Testis (tissue), 3 donors: ENCODE data around the gene MAP3K3. TPM values are rescaled to one million over a fixed set of nuclear protein-coding genes. Genes with fewer than 3 reads are reported as not detected.

Experiments
- DNase-seq: peaks from one replicate; pipeline ENCODE4 v3.0.0-alpha.2; 2019
- H3K27ac ChIP-seq, 2 donors: fragments of 200-600 bp; sonication (generic); one replicate each; pipeline ENCODE4 v1.5.1; 2019
- H3K27me3 ChIP-seq: fragments of 200-600 bp; sonication (generic); one replicate; pipeline ENCODE4 v1.5.1; 2019
- H3K36me3 ChIP-seq: fragments of 200-600 bp; sonication (generic); one replicate; pipeline ENCODE4 v1.5.1; 2017; ENCODE audit warnings: low read depth; ENCODE audit errors: missing control alignments
- H3K4me1 ChIP-seq: fragments of 200-600 bp; sonication (generic); one replicate; pipeline ENCODE4 v1.5.1; 2019
- H3K4me3 ChIP-seq, 2 donors: fragments of 200-600 bp; sonication (generic); one replicate each; pipeline ENCODE4 v1.5.1; 2017 to 2019
- H3K9me3 ChIP-seq: fragments of 200-600 bp; sonication (generic); one replicate; pipeline ENCODE4 v1.5.1; 2017
- CTCF ChIP-seq, 3 experiments: fragments of 450-650 bp in 2 of 3; fragments of 200-600 bp in 1 of 3; sonication (generic) in 1 of 3; IDR thresholded peaks; one replicate each; pipeline ENCODE4 v1.5.1; 2016 to 2019; ENCODE audit warnings: antibody characterized with exemption in 3 of 3, mild to moderate bottlenecking in 2 of 3, moderate library complexity in 1 of 3
- POLR2A ChIP-seq: fragments of 450-650 bp; IDR thresholded peaks from one replicate; pipeline ENCODE4 v1.6.1; 2017; ENCODE audit warnings: antibody characterized with exemption, mild to moderate bottlenecking, moderate library complexity
- WGBS, 2 donors: methylation state at CpG; one replicate each; pipeline ENCODE4 v1.1.5; 2018; 5-methylcytosine and 5-hydroxymethylcytosine counted together
- intact Hi-C: fragments of 100-400 bp; cut with DNase I; formaldehyde crosslinking; loops from one replicate; pipeline ENCODE4 v1.15.1; 2023; ENCODE audit warnings: low total_unique reads
- polyA plus RNA-seq: library from polyadenylated mRNA; stranded (reverse); fragments of 350-450 nt; fragmentation: Illumina TruSeq; extraction: RNeasy Lipid Tissue Mini Kit (QIAGEN cat#74804); gene quantifications from one replicate; pipeline ENCODE4 v1.2.3, GENCODE V29; 2014; ENCODE audit warnings: low read depth, low replicate concordance; ENCODE audit not compliant: insufficient read depth
- total RNA-seq, 2 donors: library from RNA; depleted of rRNA; stranded (reverse); fragments of >200 nt; gene quantifications; one replicate each; pipeline ENCODE4 v1.2.3, GENCODE V29; 2016

The MAP3K3 gene
- total and polyA plus RNA-seq, 3 donors from 2014 or later, result 46.0 to 57.7 (median 57.5) TPM

DNA sequence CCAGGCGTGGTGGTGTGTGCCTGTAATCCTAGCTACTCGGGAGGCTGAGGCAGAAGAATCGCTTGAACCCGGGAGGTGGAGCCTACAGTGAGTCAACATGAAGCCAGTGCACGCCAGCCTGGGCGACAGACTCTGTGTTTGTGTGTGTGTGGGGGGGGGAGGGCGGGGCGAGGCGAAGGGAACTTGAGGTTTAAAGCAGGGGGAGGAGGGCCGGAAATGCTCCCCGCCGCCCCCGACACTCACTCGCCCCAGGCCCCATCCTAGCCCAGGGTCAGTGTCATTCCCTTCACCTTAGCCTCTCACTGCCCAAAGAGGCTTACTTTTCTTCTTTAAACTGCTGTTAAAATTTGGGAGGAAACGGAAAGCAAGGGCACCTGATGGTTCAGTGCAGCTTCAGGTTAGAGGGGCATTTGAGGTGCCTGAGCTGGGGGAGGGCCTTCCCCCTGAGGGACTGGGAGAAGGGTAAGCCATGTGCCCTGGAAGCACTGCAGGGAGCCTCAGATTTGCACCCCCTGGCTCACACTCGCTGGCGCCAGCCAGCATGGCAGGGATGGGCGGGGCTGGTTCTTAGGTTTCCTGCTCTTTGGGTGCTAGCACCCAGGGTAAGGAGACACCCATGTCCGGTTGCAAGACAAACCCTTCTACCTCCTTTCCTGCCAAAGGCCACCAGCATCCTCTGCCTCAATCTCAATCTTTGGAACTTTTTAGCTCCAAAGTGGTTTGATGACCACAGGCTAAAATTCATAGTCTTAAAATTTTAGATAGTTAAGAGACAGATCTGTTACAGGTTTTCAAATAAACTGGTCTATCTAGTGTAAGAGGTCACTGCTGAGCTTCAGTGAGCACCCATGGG lies 79.9 kb downstream of the MAP3K3 start:
- peak; percentile 18 for DNase-seq
- H3K9me3 ChIP-seq, result no peaks in the 10 kb centered on the region
- H3K27ac ChIP-seq, result no peak overlapping the region
- no peak overlapping the region for H3K4me3 ChIP-seq
- peaks cover 8% of the 10 kb centered on the region for H3K4me1 ChIP-seq
- H3K27me3 ChIP-seq, result no peaks in the 10 kb centered on the region
- intact Hi-C loops, result no loop called here
- 62 to 75% methylated on average over 18 to 19 of the region's 19 CpGs for WGBS, 2 donors
- TF ChIP-seq CTCF (IDR thresholded peaks at IDR 0.05) (no peak), POLR2A (no peak)
- no peaks in the 10 kb centered on the region for H3K36me3 ChIP-seq

DNA sequence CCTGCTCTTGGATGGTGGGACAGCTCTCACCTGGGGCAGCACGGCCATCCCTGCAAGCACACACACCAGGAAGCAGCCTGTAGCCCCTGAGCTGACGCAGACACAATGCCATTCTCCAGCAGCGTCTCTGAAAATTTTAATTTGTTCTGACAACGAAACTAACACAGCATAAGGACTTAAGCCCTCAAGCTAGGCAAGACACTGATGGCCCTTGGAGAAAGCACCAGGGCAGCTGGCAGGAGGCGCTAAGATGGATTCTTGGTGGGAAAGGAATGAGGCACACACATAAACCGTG lies 80.5 kb downstream of the MAP3K3 start:
- Histone ChIP-seq H3K27ac (no peak overlapping the region), H3K9me3 (no peaks in the 10 kb centered on the region), H3K27me3 (no peaks in the 10 kb centered on the region), H3K36me3 (no peaks in the 10 kb centered on the region), H3K4me1 (peaks cover 8% of the 10 kb centered on the region), H3K4me3 (no peak overlapping the region)
- DNase-seq, result peak; percentile 1
- TF ChIP-seq POLR2A (no peak), CTCF (IDR thresholded peaks at IDR 0.05) (no peak)
- intact Hi-C loops, result no loop called here
- 81 to 92% methylated on average over 4 to 6 of the region's 6 CpGs for WGBS, 2 donors

DNA sequence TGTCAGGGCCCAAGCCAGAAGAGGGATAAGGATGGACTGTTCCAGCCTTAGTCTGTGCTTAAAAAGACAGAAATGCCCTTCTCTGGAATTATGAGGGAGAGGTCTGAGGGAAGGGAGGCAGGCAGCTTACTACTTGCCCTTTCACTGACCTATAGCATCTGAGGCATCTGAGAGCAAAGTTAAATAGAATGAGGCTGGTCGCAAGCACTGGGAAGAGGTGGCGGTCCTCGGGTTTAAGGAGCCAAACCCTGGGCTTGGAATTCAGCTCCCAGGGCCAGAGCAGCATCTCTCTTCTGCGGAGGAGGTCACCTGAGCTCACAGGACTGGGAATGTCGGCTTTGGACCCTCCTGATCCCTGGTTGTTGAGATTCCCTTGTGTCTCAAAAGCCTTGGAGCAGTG lies 80.8 kb downstream of the MAP3K3 start:
- DNase-seq, result peak; percentile 10
- Histone ChIP-seq H3K36me3 (no peaks in the 10 kb centered on the region), H3K4me3 (no peak overlapping the region), H3K27me3 (no peaks in the 10 kb centered on the region), H3K27ac (no peak overlapping the region), H3K4me1 (peaks cover 8% of the 10 kb centered on the region), H3K9me3 (no peaks in the 10 kb centered on the region)
- 88 to 96% methylated on average over 3 to 5 of the region's 5 CpGs for WGBS, 2 donors
- TF ChIP-seq CTCF (IDR thresholded peaks at IDR 0.05) (no peak), POLR2A (no peak)
- intact Hi-C loops, result no loop called here

DNA sequence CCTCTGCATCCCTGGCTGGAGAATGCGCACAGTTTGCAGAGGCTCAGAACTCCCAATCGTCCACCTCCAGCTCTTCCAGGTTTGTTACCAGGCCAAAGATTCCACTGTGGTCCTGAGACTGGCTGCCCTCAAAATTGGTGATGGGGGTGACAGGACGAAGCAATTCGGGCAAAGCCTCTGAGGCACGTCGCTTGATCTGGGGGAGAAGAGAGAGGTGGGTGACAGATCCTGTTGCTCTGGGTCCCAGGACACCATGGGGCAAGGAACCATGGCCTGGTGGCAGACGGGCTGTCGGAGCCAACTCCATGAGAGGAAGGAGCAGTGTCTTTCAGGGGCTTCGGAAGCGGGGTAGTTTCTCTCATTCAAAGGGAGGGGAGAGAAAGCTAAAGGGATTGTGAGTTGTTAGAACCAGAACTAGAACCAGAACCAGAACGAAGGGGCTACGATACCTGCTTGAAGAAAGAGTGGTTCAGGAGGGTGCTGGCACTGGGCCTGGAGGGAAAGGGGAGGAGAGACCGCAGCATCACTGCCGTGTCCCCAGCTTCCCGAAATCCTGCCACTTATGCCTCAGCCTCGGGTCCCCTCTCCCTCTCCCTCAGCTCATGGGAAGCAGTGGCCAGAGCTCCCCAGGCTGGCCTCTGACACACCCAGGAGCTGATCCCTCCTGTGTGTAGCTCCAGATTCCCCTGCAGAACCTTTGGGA lies 81.5 kb downstream of the MAP3K3 start:
- no peaks in the 10 kb centered on the region for H3K36me3 ChIP-seq
- TF ChIP-seq CTCF (IDR thresholded peaks at IDR 0.05) (no peak), POLR2A (no peak)
- peaks cover 8% of the 10 kb centered on the region for H3K4me1 ChIP-seq
- 92 to 94% methylated on average over 16 of the region's 16 CpGs for WGBS, 2 donors
- H3K9me3 ChIP-seq, result no peaks in the 10 kb centered on the region
- H3K27ac ChIP-seq, result no peak overlapping the region
- peak; percentile 4 for DNase-seq
- intact Hi-C loops, result no loop called here
- no peak overlapping the region for H3K4me3 ChIP-seq
- no peaks in the 10 kb centered on the region for H3K27me3 ChIP-seq
